GM13977 (cell line): ENCODE data around the gene RDM1.
A peak's percentile ranks its signal among the peaks of the same experiment; 100 is the strongest.

Experiments
- DNase-seq: peaks from one replicate; pipeline ENCODE4 v3.0.0; 2012; ENCODE audit warnings: low spot score
- CTCF ChIP-seq: IDR thresholded peaks from 2 replicates; pipeline ENCODE4 v1.5.1; 2012; ENCODE audit warnings: mild to moderate bottlenecking, control low read depth; ENCODE audit not compliant: insufficient read depth; ENCODE audit errors: extremely low read depth, missing control alignments
- in situ Hi-C: fragments of 300-500 bp; cut with MboI; formaldehyde crosslinking; loops from one replicate; pipeline ENCODE4 v1.12.0; 2022; ENCODE audit warnings: low sequenced_read_pairs, low pct_unique_long_range_greater_than_20kb, mixed read lengths, inconsistent platforms; ENCODE audit not compliant: unreplicated experiment

RDM1 gene

GRCh38 chr17:35972066-35972465 is 41.5 kb upstream of the RDM1 start:
- in situ Hi-C loops: loop anchor here (10.0 kb wide), 1 partner anchor 173 kb away; no protein-coding TSS in a partner anchor
- DNase-seq: no peak

GRCh38 chr17:35969558-35970380 is 39.2 kb upstream of the RDM1 start:
- TF ChIP-seq CTCF: peak; percentile 82
- DNase-seq: peak; percentile 66
- in situ Hi-C loops: loop anchor here (10.0 kb wide), 1 partner anchor 175 kb away; no protein-coding TSS in a partner anchor

More at GRCh38 chr17:35972066-35972465, 41.5 kb upstream of the RDM1 start:
- no peak for TF ChIP-seq CTCF

- TF ChIP-seq CTCF: no peak
- in situ Hi-C loops: no loop called here
- DNase-seq: no peak
These were observed 38.0 kb upstream of the RDM1 start for GRCh38 chr17:35968520-35969054.

GRCh38 chr17:35965272-35965671 is 34.7 kb upstream of the RDM1 start:
- TF ChIP-seq CTCF: no peak
- in situ Hi-C loops: no loop called here
- DNase-seq: no peak

GRCh38 chr17:35963663-35964062 is 33.1 kb upstream of the RDM1 start:
- DNase-seq: no peak
- no peak for TF ChIP-seq CTCF
- in situ Hi-C loops: no loop called here

GRCh38 chr17:35953720-35954119 is 23.1 kb upstream of the RDM1 start:
- in situ Hi-C loops: no loop called here
- TF ChIP-seq CTCF: no peak
- DNase-seq: no peak
